GM19035 (cell line): ENCODE measurements around the gene ZNF778.
"Not testable (repeated sequence)": the region's sequence is repeated elsewhere in the genome, so short reads cannot be mapped to it uniquely, and the experiment has no call there.

ENCODE experiments used
- ATAC-seq: cut with Tn5 transposase; IDR thresholded peaks from one replicate; pipeline ENCODE4 v1.9.1; 2021; ENCODE audit not compliant: unreplicated experiment

The ZNF778 gene

DNA sequence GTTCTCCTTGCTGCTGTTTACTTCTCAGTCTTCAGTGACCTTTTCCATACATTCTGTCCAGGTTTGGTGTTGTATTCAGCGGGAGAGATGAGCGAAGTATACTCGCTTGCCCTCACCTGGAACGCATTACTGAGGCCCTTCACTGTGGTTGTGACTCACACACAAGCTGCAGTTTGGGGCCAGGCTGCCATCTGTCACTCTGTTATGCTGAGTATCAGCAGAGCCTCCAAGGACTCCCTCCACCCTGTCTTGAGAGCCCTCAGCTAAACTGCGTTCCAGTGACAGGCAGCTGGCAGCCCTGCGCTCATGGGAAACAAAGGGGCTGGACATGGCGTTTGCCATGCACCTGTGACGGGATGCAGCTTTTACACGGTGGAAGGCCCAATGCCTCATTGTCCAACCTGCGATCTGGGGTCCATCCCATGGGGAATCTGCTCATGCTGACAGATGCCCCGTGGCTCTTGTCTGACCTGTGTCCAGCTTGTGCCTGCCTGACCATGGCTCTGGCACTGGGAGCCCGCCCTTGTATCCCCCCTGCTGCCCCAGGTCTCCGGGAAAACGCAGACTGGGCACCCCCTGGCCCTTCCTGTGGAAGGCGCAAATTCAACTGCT lies 6.5 kb upstream of the ZNF778 start:
- no peak for ATAC-seq

DNA sequence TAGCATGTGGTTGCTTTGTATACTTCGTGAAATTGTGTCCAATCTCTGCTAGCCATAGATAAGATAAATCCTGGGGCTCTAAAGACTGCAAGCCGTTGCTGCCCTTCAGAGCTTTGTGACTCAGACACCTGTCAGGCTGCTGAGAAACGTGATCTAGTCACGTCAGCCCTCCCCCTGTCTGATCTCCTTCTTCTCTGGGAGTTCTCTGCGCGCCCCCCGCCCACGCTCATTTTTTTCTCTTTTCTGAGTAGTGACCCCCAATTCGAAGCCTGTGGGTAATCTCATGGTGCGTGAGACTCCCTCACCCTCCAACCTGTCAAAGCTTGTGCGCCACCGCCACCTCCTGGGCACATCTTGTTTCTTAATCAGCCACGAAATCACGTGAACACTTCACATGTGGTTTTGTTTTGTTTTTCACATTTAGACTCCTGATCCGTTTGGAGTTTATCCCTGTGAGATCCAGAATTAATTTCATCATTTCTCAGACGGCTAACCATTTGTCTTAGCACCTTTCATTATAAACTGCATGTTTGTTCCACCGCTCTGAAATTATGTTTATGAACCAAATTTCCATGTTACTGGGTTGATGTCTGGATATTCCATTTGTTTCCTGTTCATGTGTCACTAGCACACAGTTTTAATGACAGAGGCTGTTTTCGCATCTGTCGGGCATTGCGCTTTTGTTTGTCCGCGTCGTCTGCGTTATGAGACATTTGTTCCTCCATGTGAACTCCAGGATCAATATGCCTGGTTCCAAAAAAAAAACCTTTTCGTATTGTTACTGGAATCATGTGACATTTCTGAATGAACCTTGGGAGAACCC lies 977 bp upstream of the ZNF778 start:
- peak; percentile 46 for ATAC-seq

DNA sequence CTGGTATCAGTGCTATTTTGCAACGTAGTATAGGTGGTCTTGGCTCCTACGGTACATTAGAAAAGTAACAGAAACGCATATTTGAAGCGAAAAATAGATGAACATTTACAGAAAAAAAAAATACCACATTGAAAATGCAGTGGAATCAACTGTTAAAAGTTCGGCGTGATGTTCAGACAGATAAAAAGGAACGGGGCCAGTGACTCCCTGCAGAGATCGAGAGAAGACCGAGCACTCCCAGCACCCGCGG lies 440 bp upstream of the ZNF778 start:
- ATAC-seq, result no peak

DNA sequence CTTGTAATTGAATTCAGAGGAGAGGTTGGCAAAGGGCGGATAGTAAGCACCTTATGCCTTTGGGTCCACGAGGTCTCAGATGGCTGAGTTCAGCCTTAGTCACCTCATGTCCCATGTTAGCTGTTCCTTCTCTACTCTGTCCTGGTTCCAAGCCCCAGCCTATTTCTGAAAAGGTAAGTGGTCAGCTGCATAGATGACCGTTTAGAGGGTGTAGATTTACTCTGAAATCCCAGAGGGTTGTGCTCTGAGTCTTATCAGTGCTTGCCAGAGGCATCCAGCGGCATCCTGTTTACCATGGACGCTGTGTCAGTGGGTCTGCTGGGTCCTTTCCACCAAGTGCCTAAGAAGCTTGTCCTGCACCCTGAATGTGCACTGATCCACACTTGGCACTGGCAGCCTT lies 1.9 kb downstream of the ZNF778 start:
- no peak for ATAC-seq

DNA sequence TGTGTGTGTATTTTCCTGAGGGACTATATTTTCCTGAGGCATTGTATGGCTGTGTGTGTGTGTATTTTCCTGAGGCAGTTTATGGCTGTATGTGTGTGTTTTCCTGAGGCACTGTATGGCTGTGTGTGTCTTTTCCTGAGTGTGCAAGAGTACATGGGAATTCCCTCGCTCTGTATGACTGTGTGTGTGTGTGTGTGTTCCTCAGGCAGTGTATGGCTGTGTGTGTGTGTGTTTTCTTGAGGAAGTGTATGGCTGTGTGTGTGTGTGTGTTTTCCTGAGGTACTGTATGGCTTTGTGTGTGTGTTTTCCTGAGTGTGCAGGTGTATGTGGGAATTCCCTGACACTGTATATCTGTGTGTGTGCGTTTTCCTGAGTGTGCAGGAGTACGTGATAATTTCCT lies 4.1 kb downstream of the ZNF778 start:
- ATAC-seq, result no peak

DNA sequence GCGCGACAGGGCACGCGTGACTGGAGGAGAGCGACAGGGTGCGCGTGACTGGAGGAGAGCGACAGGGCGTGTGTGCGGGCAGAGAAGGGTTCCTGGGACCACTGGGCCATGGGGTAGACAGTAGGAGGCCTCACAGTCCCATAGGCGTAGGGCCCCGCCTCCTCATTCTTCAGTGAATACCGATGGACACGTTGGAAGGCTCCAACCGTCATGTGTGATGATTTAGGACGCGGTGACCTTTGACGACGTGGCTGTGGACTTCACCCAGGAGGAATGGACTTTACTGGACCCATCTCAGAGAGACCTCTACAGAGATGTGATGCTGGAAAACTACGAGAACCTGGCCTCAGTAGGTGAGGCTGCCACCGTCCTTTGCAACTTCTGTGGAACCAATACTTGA lies 5.4 kb downstream of the ZNF778 start:
- ATAC-seq, result no peak

DNA sequence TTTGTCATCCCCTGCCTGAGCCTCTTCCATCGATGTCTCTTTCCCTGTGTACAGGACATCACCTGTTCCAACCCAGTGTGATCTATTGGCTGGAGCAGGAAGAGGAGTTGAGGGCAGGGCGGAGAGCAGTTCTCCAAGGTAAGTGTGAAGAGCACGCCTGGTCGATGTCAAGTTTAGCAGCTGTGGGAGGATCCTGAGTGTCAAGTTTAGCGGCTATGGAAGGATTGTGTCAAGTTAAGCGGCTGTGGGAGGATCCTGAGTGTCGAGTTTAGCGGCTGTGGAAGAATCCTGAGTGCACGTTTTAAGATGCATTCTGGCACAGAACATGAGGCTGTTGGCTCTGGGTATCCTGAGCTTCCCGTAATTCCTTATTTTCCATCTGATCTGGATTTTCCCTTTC lies 7.2 kb downstream of the ZNF778 start:
- ATAC-seq, result no peak

DNA sequence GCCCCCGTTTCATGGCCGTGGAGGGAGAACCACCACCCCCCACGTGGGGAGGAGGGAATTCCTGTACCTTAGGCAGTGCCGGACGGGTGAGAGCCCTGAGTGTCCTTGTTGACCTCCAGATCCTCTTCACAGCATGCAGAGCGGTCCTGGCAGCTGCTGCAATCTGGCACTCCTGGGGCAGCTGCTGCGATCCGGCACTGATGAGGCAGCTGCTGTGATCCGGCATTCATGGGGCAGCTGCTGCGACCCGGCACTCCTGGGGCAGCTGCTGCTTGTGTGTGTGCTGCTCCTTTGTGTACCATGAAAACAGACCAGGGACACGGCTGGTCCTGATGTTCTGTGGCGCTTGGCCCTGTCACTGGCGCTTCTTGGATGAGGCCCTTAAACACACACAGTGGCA lies 12.8 kb downstream of the ZNF778 start:
- no peak for ATAC-seq

DNA sequence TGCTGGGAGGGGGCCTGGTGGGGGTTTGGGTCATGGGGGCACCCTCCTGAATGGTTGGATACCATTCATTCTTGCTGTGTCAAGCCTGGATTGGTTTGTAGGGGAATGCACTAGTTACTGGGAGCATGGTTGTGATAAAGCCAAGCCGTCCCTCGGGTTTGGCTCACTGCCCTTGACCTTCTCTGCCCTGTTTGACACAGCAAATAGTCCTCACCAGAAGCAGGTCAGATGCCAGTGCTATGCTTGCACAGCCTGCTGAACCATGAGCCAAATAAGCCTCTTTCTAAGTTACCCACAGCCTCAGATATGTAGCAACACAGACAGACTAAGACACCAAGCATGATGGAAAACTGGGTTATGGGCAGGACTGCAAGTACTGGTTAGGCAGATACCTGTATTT lies 14.6 kb downstream of the ZNF778 start:
- ATAC-seq, result no peak

DNA sequence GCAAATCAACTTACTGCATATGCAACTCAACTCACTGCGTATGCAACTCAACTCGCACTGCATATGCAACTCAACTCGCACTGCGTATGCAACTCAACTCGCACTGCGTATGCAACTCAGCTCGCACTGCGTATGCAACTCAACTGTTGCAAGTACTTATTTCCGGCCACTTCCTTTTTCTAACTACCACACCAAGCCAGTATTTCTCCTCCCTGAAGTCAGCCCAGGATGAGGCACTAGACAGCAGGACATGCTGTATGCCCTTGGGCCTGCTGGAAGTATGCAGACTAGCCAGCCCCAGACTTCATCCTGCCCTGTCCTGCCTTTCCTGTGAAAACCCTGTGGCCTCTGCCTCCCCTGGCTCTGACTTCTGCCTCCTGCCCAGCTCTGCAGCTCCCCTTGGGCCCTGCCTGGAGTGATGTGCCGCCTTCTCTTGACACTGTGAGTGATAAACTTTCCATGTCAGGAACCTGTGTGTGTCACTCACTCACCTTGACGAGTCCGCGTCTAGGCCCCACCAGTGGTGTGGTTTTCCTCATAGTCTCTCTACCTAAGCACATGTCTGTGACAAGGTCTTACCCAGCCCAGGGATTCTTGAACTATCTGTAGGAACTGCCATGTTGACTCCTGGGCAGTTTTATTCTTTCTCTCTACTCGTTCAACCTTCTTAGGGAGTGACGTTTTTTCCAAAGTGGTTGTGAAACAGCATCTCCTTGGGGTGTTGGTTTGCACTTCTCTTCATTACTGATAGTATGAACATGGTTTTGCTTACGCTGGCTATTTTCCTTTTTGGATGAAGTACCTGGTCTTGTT lies 16.4 kb downstream of the ZNF778 start:
- no peak for ATAC-seq

DNA sequence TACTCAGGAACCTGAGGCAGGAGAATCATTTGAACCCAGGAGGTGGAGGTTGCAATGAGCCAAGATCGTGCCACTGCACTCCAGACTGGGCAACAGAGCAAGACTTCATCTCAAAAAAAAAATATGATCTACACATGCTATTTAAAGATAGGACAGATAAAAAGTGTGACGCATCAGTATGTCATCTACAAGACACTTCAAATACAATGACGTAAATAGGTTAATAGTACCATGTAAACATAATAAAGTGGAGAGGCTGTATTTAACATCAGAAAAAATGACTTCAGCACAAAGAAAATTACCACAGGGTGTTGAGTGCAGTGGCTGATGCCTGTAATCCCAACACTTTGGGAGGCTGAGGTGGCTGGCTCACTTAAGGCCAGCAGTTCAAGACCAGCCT lies 20.2 kb downstream of the ZNF778 start:
- ATAC-seq, result no peak

DNA sequence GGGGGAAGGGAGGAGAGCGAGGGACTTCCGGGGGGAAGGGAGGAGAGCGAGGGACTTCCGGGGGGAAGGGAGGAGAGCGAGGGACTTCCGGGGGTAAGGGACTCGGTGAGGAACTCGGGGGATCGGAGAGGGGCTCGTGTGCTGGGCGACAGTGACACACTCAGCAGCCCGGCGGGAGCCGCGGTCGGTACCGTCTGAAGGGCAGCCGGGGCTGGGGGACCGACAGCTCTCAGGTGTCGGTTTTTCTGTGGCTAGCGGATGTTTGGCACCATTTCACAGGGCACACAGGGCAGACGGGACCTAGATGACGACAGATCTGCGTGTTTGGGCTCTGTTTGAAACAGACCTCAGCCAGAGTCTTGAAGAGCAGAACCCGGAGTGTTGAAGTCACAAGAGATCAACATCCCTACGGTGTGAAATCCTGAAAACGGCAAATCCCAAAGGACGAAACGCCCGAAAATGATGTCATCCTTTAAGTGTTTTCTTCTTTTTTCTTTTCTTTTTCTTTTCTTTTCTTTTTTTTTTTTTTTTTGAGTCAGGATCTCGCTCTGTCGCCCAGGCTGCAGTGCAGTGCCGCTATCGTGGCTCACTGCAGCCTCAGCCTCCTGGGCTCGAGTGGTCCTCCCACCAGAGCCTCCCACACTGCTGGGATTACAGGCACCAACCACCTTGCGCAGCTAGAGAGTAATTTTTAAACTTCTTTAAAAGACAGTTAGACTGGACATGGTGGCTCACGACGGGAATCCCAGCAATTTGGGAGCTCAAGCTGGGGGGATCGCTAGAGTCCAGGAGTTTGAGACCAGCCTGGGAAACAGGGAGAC lies 23.9 kb downstream of the ZNF778 start:
- peak; percentile 62 for ATAC-seq

DNA sequence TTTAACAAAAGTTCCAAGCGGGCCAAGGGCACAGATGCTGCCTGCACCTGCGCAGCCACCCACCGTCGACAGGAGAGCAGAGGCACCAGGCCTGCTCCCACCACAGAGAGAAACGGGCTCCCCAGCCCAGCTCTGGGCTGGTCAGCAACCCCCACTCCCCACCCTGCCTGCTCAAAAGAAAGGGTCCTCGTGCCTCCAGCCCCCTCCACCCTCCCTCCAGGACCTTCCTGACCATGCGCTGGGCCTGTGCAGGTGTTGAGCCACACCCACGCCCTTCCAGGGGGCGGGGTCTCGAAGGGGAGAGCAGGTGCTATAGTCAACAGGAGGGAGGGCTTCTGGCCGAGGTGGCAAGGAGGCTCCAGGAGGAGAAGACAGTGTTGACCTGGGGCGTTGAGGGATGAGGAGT lies 25.3 kb downstream of the ZNF778 start:
- ATAC-seq, result no peak

DNA sequence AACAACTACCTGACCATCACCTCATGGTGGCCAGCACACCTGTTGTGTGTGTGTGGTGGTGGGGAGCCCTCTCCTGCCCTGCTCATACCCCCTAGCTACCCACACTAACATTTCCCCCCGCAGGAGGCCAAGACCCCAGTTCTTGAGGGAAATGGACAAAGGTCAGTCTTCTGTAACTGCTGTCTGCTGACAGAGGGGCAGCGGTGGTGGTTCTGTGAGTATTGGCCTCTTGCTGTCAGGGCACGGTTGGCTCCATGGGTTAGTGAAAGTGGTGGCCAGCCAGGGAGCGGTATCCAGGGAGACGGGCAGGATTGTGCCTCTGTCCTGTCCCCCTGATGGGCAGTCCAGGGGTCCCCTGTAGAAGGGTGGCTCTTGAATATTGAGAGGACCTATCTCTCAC lies 26.2 kb downstream of the ZNF778 start:
- no peak for ATAC-seq

DNA sequence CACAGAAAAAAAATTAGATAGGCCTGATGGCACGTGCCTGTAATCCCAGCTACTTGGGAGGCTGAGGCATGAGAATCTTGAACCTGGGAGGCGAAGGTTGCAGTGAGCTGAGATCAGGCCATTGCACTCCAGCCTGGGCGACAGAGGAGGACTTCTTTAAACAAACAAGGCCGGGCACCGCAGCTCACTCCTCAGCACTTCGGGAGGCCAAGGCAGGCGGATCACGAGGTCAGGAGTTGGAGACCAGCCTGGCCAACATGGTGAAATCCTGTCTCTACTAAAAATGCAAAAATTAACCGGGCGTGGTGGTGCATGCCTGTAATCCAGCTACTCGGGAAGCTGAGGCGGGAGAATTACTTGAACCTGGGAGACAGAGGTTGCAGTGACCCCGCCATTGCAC lies 26.8 kb downstream of the ZNF778 start:
- not testable (repeated sequence) for ATAC-seq

DNA sequence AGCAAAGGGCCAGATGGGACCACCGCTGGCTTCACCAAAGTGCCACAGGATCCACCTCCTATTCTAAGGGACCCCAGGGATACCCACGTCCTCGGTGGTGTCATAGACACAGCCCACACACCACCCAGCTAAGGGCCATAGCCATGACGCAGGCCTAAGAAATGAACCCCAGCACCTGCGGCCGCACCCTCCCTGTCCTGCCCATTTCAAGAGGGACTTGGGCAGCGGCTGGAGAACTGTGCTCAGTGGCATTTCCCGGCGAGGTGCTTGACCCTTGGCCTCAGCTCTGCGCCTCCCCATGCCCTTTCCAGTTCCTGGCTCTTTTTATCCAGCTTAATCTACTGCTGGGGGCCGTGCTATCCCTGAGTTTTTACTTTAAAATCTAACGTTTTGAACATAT lies 27.3 kb downstream of the ZNF778 start:
- no peak for ATAC-seq

DNA sequence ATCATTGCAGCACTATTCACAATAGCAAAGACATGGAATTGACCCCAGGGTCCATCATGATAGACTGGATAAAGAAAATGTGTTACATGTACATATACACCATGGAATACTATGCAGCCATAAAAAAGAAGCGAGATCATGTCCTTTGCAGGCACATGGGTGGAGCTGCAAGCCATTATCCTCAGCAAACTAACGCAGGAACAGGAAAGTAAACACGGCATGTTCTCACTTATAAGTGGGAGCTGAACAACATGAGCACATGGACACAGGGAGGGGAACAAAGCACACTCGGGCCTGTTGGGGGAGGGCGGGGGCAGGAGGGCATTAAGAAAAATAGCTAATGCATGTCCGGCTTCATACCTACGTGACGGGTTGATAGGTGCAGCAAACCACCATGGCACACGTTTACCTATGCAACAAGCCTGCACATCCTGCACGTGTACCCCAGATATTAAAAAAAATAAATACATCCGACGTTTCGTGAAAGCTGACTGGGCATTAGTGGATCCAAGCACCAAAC lies 28.9 kb downstream of the ZNF778 start:
- ATAC-seq, result no peak

DNA sequence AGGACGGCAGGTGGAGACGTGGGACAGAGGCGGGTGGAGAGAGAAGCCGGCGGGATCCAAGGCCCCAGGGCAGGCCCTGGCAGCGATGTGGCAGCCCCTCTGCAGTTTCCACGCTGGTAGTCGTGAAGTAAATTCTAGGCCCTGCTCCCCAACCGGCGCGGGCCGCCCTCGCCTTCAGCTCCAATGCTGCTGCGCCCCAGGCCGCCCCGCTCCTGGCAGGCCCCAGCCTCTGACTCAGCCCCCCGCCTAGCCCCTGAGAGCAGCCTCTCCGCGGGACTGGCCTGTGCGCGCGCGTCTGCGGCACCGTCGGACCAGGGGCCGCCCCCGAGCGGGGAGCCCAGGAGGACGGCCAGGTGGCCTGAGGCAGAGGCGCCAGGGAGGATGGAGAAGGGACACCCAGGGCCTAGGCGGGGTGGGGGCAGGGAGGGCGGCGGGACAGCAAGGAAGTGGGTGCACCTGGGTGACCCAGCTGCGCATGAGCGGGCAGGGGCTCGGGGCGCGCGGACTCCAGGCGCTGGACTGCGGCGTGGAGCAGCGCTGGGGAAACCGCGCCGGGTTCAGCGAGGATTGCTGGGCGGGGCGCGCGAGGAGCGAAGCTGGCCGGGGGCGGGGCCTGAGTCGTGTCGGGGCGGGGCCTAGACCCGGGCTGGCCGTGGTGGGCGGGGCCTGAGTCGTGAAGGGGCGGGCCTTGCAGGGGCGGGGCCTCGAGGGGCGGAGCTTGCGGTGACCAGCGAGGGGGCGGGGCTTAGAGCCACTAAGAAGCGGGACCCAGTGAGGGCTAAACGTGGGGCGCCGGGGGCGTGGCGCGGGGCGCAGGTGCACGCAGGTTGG lies 29.6 kb downstream of the ZNF778 start:
- peak; percentile 76 for ATAC-seq

DNA sequence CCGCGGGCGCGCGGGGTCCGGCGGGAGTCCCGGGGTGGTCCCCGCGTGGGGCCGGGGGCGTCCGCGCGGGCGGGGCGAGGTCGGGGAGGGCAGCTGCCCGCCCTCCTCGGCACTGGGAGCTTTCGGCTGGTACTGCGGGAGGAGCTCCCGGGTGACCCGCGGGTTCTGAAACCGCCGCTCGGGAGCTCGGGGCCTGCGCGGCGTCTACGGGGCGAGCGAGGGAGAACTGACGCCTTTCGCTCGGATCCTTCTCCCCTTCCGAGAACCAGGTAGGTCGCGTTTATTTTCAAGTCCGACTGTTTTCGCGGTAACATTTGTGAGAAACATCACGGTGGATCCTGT lies 30.2 kb downstream of the ZNF778 start:
- not testable (repeated sequence) for ATAC-seq

DNA sequence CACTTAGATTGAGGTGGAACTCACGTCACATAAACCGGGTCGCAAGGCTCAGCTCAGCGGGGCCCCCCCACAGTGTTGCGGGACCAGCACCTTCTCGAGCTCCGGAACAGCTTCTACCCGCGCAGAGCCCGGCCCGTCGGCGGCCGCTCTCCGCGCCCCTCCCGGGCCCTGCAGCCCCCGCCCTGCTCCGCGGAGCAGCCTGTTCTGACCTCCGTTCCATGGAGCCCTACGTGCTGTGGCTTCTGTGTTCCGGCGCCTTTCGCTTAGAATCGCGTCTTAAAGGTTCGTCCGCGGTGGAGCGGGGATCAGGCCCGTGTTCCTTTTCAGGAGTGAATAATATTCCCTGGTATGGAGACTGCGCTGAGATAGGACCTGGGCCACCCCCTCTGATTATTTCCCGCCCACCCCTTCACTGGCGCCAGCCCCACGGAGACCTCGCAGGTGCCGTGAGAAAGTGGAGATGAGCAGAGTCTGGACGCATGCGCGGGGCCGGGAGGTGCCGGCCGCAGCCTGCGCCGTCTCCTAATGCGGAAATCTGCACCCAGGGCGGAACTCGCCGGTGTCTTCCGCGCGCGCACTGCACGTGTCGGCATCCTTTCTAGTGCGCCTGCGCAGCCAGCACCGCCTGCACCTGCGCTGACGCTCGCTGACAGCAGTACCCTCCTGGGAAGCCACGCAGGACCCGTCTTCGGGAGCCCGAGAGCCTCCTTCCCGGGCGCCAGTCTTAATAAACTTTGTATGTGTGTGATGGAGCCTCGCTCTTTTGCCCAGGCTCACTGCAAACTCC lies 30.9 kb downstream of the ZNF778 start:
- no peak for ATAC-seq
